ENCODE results near the gene MTHFR.

MTHFR gene

GRCh38 chr1:11790880-11791715 lies 14.7 kb downstream of the MTHFR start:
- H3K9me3 ChIP-seq (ENCODE audit: control insufficient read depth, insufficient read depth, low read length), result no peaks in the 10 kb centered on the region
- no peak overlapping the region for H3K9ac ChIP-seq (ENCODE audit: low read depth, low read length)
- peaks cover 14% of the 10 kb centered on the region for H3K4me1 ChIP-seq (ENCODE audit: control insufficient read depth, insufficient read depth, low read length)
- H3K27me3 ChIP-seq (ENCODE audit: control insufficient read depth, insufficient read depth, low read length), result no peaks in the 10 kb centered on the region
- H3K4me3 ChIP-seq (ENCODE audit: low read depth, low read length), result no peak overlapping the region
- peaks cover 29% of the 10 kb centered on the region for H3K36me3 ChIP-seq (ENCODE audit: control insufficient read depth, insufficient read depth, low read length)

GRCh38 chr1:11790101-11790879 lies 15.5 kb downstream of the MTHFR start:
- H3K36me3 ChIP-seq (ENCODE audit: control insufficient read depth, insufficient read depth, low read length), result peaks cover 22% of the 10 kb centered on the region
- no peak overlapping the region for H3K9ac ChIP-seq (ENCODE audit: low read depth, low read length)
- no peaks in the 10 kb centered on the region for H3K27me3 ChIP-seq (ENCODE audit: control insufficient read depth, insufficient read depth, low read length)
- H3K9me3 ChIP-seq (ENCODE audit: control insufficient read depth, insufficient read depth, low read length), result no peaks in the 10 kb centered on the region
- peaks cover 14% of the 10 kb centered on the region for H3K4me1 ChIP-seq (ENCODE audit: control insufficient read depth, insufficient read depth, low read length)
- H3K4me3 ChIP-seq (ENCODE audit: low read depth, low read length), result no peak overlapping the region

- H3K27me3 ChIP-seq (ENCODE audit: control insufficient read depth, insufficient read depth, low read length), result no peaks in the 10 kb centered on the region
- H3K9ac ChIP-seq (ENCODE audit: low read depth, low read length), result no peak overlapping the region
- no peaks in the 10 kb centered on the region for H3K9me3 ChIP-seq (ENCODE audit: control insufficient read depth, insufficient read depth, low read length)
- H3K4me3 ChIP-seq (ENCODE audit: low read depth, low read length), result no peak overlapping the region
- peaks cover 15% of the 10 kb centered on the region for H3K36me3 ChIP-seq (ENCODE audit: control insufficient read depth, insufficient read depth, low read length)
- peaks cover 19% of the 10 kb centered on the region for H3K4me1 ChIP-seq (ENCODE audit: control insufficient read depth, insufficient read depth, low read length)
Observed at GRCh38 chr1:11789126-11790067, 16.4 kb downstream of the MTHFR start.

- Histone ChIP-seq H3K4me1 (ENCODE audit: control insufficient read depth, insufficient read depth, low read length) (peaks cover 20% of the 10 kb centered on the region), H3K27me3 (ENCODE audit: control insufficient read depth, insufficient read depth, low read length) (no peaks in the 10 kb centered on the region), H3K9ac (ENCODE audit: low read depth, low read length) (no peak overlapping the region), H3K9me3 (ENCODE audit: control insufficient read depth, insufficient read depth, low read length) (no peaks in the 10 kb centered on the region), H3K4me3 (ENCODE audit: low read depth, low read length) (no peak overlapping the region), H3K36me3 (ENCODE audit: control insufficient read depth, insufficient read depth, low read length) (peaks cover 9% of the 10 kb centered on the region)
Observed at GRCh38 chr1:11788549-11789053, 17.2 kb downstream of the MTHFR start.

GRCh38 chr1:11787804-11788436 lies 17.8 kb downstream of the MTHFR start:
- Histone ChIP-seq H3K9me3 (ENCODE audit: control insufficient read depth, insufficient read depth, low read length) (no peaks in the 10 kb centered on the region), H3K36me3 (ENCODE audit: control insufficient read depth, insufficient read depth, low read length) (peaks cover 9% of the 10 kb centered on the region), H3K9ac (ENCODE audit: low read depth, low read length) (peak overlapping the region; percentile 70), H3K27me3 (ENCODE audit: control insufficient read depth, insufficient read depth, low read length) (no peaks in the 10 kb centered on the region), H3K4me1 (ENCODE audit: control insufficient read depth, insufficient read depth, low read length) (peaks cover 20% of the 10 kb centered on the region), H3K4me3 (ENCODE audit: low read depth, low read length) (peak overlapping the region; percentile 5)

GRCh38 chr1:11787251-11787803 lies 18.4 kb downstream of the MTHFR start:
- no peaks in the 10 kb centered on the region for H3K27me3 ChIP-seq (ENCODE audit: control insufficient read depth, insufficient read depth, low read length)
- no peaks in the 10 kb centered on the region for H3K9me3 ChIP-seq (ENCODE audit: control insufficient read depth, insufficient read depth, low read length)
- H3K36me3 ChIP-seq (ENCODE audit: control insufficient read depth, insufficient read depth, low read length), result peaks cover 9% of the 10 kb centered on the region
- H3K4me1 ChIP-seq (ENCODE audit: control insufficient read depth, insufficient read depth, low read length), result peaks cover 20% of the 10 kb centered on the region
- H3K4me3 ChIP-seq (ENCODE audit: low read depth, low read length), result peak overlapping the region; percentile 30
- peak overlapping the region; percentile 70 for H3K9ac ChIP-seq (ENCODE audit: low read depth, low read length)

GRCh38 chr1:11786168-11786567 lies 19.6 kb downstream of the MTHFR start:
- no peak overlapping the region for H3K4me3 ChIP-seq (ENCODE audit: low read depth, low read length)
- no peak overlapping the region for H3K9ac ChIP-seq (ENCODE audit: low read depth, low read length)
- no peaks in the 10 kb centered on the region for H3K27me3 ChIP-seq (ENCODE audit: control insufficient read depth, insufficient read depth, low read length)
- H3K36me3 ChIP-seq (ENCODE audit: control insufficient read depth, insufficient read depth, low read length), result peaks cover 9% of the 10 kb centered on the region
- peaks cover 20% of the 10 kb centered on the region for H3K4me1 ChIP-seq (ENCODE audit: control insufficient read depth, insufficient read depth, low read length)
- H3K9me3 ChIP-seq (ENCODE audit: control insufficient read depth, insufficient read depth, low read length), result no peaks in the 10 kb centered on the region

GRCh38 chr1:11784993-11785769 lies 20.6 kb downstream of the MTHFR start:
- Histone ChIP-seq H3K4me3 (ENCODE audit: low read depth, low read length) (peak overlapping the region; percentile 30), H3K4me1 (ENCODE audit: control insufficient read depth, insufficient read depth, low read length) (peaks cover 20% of the 10 kb centered on the region), H3K9ac (ENCODE audit: low read depth, low read length) (peak overlapping the region; percentile 60)

GRCh38 chr1:11784256-11784992 lies 21.3 kb downstream of the MTHFR start:
- H3K9ac ChIP-seq (ENCODE audit: low read depth, low read length), result peak overlapping the region; percentile 60

More at GRCh38 chr1:11784993-11785769, 20.6 kb downstream of the MTHFR start:
- Histone ChIP-seq H3K27me3 (ENCODE audit: control insufficient read depth, insufficient read depth, low read length) (no peaks in the 10 kb centered on the region), H3K36me3 (ENCODE audit: control insufficient read depth, insufficient read depth, low read length) (peaks cover 6% of the 10 kb centered on the region), H3K9me3 (ENCODE audit: control insufficient read depth, insufficient read depth, low read length) (no peaks in the 10 kb centered on the region)

GRCh38 chr1:11783556-11783955 lies 22.2 kb downstream of the MTHFR start:
- peaks cover 20% of the 10 kb centered on the region for H3K4me1 ChIP-seq (ENCODE audit: control insufficient read depth, insufficient read depth, low read length)
- H3K36me3 ChIP-seq (ENCODE audit: control insufficient read depth, insufficient read depth, low read length), result no peaks in the 10 kb centered on the region
- H3K4me3 ChIP-seq (ENCODE audit: low read depth, low read length), result no peak overlapping the region
- H3K27me3 ChIP-seq (ENCODE audit: control insufficient read depth, insufficient read depth, low read length), result no peaks in the 10 kb centered on the region
- H3K9me3 ChIP-seq (ENCODE audit: control insufficient read depth, insufficient read depth, low read length), result no peaks in the 10 kb centered on the region
- H3K9ac ChIP-seq (ENCODE audit: low read depth, low read length), result no peak overlapping the region

More at GRCh38 chr1:11784256-11784992, 21.3 kb downstream of the MTHFR start:
- peaks cover 20% of the 10 kb centered on the region for H3K4me1 ChIP-seq (ENCODE audit: control insufficient read depth, insufficient read depth, low read length)
- no peaks in the 10 kb centered on the region for H3K27me3 ChIP-seq (ENCODE audit: control insufficient read depth, insufficient read depth, low read length)
- H3K9me3 ChIP-seq (ENCODE audit: control insufficient read depth, insufficient read depth, low read length), result no peaks in the 10 kb centered on the region
- H3K36me3 ChIP-seq (ENCODE audit: control insufficient read depth, insufficient read depth, low read length), result no peaks in the 10 kb centered on the region
- peak overlapping the region; percentile 30 for H3K4me3 ChIP-seq (ENCODE audit: low read depth, low read length)

Data from iPS-15b (cell line).